Activated B cell treated with CpG ODN at 0.5 μM for 24 hours (primary cell): ENCODE results near the gene SH3D19. TPM values are rescaled to one million over a fixed set of nuclear protein-coding genes. Genes with fewer than 3 reads are reported as not detected.

Experiments used
- ATAC-seq: fragments of 200-7000 bp; cut with Tn5 transposase; one replicate; pipeline ENCODE4 v1.10.0; 2021; ENCODE audit warnings: low read depth, mild to moderate bottlenecking, moderate library complexity
- CTCF ChIA-PET: fragments of 350-600 bp; sonication (Branson Sonifier 250); formaldehyde crosslinking; loops from one replicate; lab custom pipeline; 2021; ENCODE audit warnings: antibody characterized with exemption; lab: Charles Lee
- POLR2A ChIA-PET: fragments of 350-600 bp; sonication (Branson Sonifier 250); formaldehyde crosslinking; loops from one replicate; lab custom pipeline; 2021; ENCODE audit warnings: antibody characterized with exemption; lab: Charles Lee
- DNase-seq: peaks from one replicate; pipeline ENCODE4 v3.0.0; 2022
- H3K27ac Mint-ChIP-seq: one replicate; pipeline ENCODE4 v1.8.0; 2020; ENCODE audit warnings: mixed read lengths
- H3K27me3 Mint-ChIP-seq: one replicate; pipeline ENCODE4 v1.8.0; 2021; ENCODE audit warnings: mixed read lengths
- H3K36me3 Mint-ChIP-seq: one replicate; pipeline ENCODE4 v1.8.0; 2021; ENCODE audit warnings: low read depth, mixed read lengths
- H3K4me1 Mint-ChIP-seq: one replicate; pipeline ENCODE4 v1.8.0; 2021; ENCODE audit warnings: mixed read lengths
- H3K4me3 Mint-ChIP-seq: one replicate; pipeline ENCODE4 v1.8.0; 2020; ENCODE audit warnings: mild to moderate bottlenecking, mixed read lengths
- H3K9me3 Mint-ChIP-seq: one replicate; pipeline ENCODE4 v1.8.0; 2020; ENCODE audit warnings: mixed read lengths
- intact Hi-C: fragments of 100-400 bp; cut with micrococcal nuclease; formaldehyde crosslinking; loops from one replicate; pipeline ENCODE4 v1.15.1; 2024
- total RNA-seq: library from RNA; stranded (reverse); gene quantifications from 2 replicates; pipeline ENCODE4 v1.2.3, GENCODE V29; 2022
- TF ChIP-seq, protein P1 (sequence below): fragments of 200-600 bp; IDR thresholded peaks from one replicate; pipeline ENCODE4 v1.8.0; 2022; ENCODE audit warnings: antibody characterized with exemption, mild to moderate bottlenecking

SH3D19 gene
- total RNA-seq, 1 donor from 2014 or later = not detected

DNA sequence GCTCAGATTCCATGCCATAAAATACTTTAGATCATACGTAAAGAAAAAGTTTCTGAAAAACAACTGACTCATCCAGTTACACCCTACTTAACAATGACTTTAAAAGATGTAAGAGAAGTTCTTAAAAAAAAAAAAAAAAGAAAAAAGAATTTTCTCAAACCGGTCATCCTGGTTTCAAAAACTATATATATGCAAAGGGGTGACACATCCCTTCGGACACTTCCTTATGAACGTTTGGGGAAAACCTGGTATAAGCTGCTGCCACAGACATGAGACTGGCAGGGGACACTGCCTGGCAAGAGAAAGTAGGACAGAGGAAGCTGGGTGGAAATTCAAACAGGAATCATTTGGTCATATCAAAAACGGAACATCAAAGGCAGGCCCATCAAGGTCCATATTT lies 129.6 kb downstream of the SH3D19 start:
- POLR2A ChIA-PET = no interaction called here
- TF ChIP-seq, protein P1, sequence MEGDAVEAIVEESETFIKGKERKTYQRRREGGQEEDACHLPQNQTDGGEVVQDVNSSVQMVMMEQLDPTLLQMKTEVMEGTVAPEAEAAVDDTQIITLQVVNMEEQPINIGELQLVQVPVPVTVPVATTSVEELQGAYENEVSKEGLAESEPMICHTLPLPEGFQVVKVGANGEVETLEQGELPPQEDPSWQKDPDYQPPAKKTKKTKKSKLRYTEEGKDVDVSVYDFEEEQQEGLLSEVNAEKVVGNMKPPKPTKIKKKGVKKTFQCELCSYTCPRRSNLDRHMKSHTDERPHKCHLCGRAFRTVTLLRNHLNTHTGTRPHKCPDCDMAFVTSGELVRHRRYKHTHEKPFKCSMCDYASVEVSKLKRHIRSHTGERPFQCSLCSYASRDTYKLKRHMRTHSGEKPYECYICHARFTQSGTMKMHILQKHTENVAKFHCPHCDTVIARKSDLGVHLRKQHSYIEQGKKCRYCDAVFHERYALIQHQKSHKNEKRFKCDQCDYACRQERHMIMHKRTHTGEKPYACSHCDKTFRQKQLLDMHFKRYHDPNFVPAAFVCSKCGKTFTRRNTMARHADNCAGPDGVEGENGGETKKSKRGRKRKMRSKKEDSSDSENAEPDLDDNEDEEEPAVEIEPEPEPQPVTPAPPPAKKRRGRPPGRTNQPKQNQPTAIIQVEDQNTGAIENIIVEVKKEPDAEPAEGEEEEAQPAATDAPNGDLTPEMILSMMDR = no peak
- intact Hi-C loops = no loop called here
- Mint-ChIP-seq H3K36me3 (no peaks in the 10 kb centered on the region), H3K4me3 (no peak overlapping the region), H3K27me3 (peaks cover 9% of the 10 kb centered on the region), H3K4me1 (no peaks in the 10 kb centered on the region), H3K27ac (no peak overlapping the region), H3K9me3 (peaks cover 6% of the 10 kb centered on the region)
- CTCF ChIA-PET = no interaction called here
- DNase-seq (no peak), ATAC-seq (no peak)

DNA sequence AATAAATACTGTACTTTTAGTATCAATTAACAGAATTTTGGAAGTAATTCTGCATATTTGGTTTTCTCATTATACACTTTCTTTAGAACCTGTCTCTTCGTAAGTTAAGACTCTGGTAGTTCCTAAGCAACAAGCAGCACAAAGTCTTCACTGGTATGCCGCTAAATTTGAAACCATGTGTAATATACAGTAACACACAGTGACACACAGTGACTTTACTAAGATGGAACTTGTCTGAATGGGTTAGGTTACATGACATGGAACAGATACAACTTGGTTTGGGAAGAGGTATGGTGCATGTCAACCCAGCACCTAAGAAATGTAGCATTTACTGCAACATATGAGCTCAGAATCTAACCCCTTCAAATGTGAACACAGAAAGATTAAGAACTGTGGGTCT lies 132.0 kb downstream of the SH3D19 start:
- DNase-seq (no peak), ATAC-seq (no peak)
- peaks cover 12% of the 10 kb centered on the region for H3K27me3 Mint-ChIP-seq
- intact Hi-C loops = no loop called here
- TF ChIP-seq, protein P1 = no peak
- peaks cover 12% of the 10 kb centered on the region for H3K9me3 Mint-ChIP-seq
- no peak overlapping the region for H3K4me3 Mint-ChIP-seq
- H3K27ac Mint-ChIP-seq = no peak overlapping the region
- H3K36me3 Mint-ChIP-seq = no peaks in the 10 kb centered on the region
- ChIA-PET POLR2A (no interaction called here), CTCF (no interaction called here)
- H3K4me1 Mint-ChIP-seq = no peaks in the 10 kb centered on the region

DNA sequence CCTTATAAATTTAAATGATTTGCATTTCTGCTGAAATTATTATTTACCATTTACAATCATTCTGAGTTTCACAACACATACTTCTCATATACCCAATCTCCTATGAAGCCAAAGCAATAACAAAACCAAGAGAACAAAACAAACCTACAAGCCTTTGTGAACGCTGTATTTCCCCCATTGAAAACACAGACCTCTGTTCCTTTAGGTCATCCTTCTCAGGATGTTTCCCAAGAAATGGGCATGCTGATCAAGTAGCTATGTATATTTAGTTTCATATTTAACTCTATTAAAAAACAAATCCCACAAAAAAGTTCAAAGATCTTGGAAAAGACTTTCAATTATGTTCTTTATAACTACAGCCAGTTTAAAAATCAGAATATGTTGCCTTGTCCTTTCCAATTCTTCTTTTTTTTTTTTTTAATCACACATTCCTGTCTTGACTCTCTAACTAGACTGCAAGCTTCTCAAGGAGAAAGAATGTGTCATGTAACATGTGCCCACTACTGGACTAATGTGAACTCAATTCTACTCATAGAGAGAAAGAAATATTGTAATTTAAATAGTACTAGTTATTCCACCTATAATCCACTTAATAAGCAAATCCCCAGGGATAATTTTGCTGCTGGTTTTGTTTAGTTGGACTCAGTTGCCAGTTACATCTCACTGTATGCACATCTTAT lies 132.7 kb downstream of the SH3D19 start:
- H3K36me3 Mint-ChIP-seq = no peaks in the 10 kb centered on the region
- ATAC-seq = no peak
- no peak overlapping the region for H3K27ac Mint-ChIP-seq
- no peak for DNase-seq
- H3K9me3 Mint-ChIP-seq = peaks cover 12% of the 10 kb centered on the region
- ChIA-PET CTCF (no interaction called here), POLR2A (no interaction called here)
- intact Hi-C loops = no loop called here
- no peaks in the 10 kb centered on the region for H3K4me1 Mint-ChIP-seq
- TF ChIP-seq, protein P1 = no peak
- peaks cover 14% of the 10 kb centered on the region for H3K27me3 Mint-ChIP-seq
- H3K4me3 Mint-ChIP-seq = no peak overlapping the region

DNA sequence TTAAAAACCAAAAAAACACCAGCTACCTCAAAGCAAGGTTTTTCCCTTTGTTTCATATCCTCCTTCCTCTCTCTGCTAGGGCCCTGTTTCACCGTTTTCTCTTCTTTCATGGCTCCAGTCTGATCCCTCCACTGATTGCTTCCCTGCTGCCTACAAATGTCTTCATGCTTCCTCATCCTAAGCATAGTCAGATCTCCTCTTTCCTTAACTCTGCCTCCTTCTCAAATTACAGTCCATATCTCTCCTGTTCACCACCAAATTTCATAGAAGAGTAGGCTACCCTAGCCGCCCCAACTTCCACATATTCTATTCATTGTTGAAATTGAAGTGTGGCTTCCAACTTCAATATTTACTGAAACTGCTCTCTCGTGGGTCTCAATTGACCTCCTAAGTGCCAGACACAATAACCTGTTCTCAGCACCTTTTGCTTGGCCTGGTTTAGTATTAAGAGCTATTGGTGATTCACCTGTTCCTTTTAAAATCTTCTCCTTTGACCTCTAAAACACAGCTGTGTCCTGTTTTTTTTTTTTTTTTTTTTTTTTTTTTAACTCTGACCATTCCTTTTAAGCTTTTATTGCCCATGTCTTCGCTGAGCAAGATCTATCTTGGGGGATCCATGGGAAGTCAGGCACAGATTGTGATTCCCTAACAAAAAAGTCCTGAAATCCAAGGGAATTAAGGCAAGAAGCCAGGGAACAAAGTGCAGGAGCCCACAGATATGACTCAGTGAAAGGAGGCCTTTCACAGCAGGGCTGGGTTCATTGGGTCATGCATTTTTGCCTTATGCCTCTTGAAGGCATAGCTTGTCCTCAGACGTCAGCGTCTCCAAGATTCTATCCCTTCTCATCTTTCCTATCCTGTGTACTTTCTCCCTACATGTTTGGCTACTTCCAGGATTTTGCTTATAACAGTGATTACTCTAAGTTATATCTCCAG lies 140.6 kb downstream of the SH3D19 start:
- POLR2A ChIA-PET = no interaction called here
- Mint-ChIP-seq H3K4me1 (no peaks in the 10 kb centered on the region), H3K36me3 (no peaks in the 10 kb centered on the region), H3K4me3 (no peak overlapping the region), H3K9me3 (peaks cover 1% of the 10 kb centered on the region), H3K27me3 (peaks cover 9% of the 10 kb centered on the region), H3K27ac (no peak overlapping the region)
- ATAC-seq = no peak
- intact Hi-C loops = no loop called here
- CTCF ChIA-PET = no interaction called here
- DNase-seq = no peak
- TF ChIP-seq, protein P1 = no peak

DNA sequence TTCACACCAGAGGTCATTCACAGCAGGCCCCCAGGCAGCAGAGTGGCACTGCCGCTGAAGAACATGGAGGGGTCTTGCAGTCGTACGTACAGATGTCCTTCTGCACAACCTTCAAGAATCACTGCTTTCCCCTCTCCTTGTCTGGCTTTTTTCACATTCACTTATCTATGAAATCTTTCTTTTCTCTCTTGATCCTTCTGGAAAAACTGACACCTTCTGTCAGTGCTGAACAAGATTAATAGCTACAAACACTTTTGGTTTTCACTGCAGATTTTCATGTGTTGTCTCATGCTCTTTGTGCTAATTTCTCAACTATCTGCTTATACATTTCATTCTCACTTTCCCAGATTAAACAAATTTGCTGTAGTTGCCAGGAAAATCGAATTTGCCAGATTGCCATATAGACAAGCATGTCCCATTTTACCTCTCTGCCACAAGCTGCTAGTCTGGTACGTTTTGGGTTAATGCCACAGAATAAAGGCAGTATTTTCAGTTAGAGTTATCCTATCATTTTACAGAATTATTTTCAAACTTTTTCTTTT lies 142.9 kb downstream of the SH3D19 start:
- POLR2A ChIA-PET = no interaction called here

More for the DNA sequence above, 142.9 kb downstream of the SH3D19 start:
- intact Hi-C loops = no loop called here
- Mint-ChIP-seq H3K9me3 (no peaks in the 10 kb centered on the region), H3K4me3 (no peak overlapping the region), H3K27me3 (peaks cover 3% of the 10 kb centered on the region), H3K27ac (no peak overlapping the region), H3K36me3 (no peaks in the 10 kb centered on the region), H3K4me1 (no peaks in the 10 kb centered on the region)
- TF ChIP-seq, protein P1 = no peak
- CTCF ChIA-PET = no interaction called here
- no peak for DNase-seq
- no peak for ATAC-seq
